PC-3 (cell line): ENCODE measurements around the gene RSAD2. TPM values are rescaled to one million over a fixed set of nuclear protein-coding genes. Genes with fewer than 3 reads are reported as not detected.

ENCODE experiments used
- ATAC-seq: fragments of 200-7000 bp; cut with Tn5 transposase; 2 replicates; pipeline ENCODE4 v1.9.1; 2020; ENCODE audit warnings: mild to moderate bottlenecking, moderate library complexity
- BruUV-seq: library from RNA; stranded (reverse); fragments of 400-500 nt; replicated peaks from 2 replicates; lab custom pipeline; 2021; lab: Mats Ljungman, UMichigan
- CTCF ChIA-PET: fragments of 300-600 bp; sonication (Branson Sonifier 250); formaldehyde crosslinking; loops from one replicate; lab custom pipeline; 2022; ENCODE audit warnings: antibody characterized with exemption; lab: Charles Lee
- POLR2A ChIA-PET: fragments of 300-600 bp; sonication (Branson Sonifier 250); formaldehyde crosslinking; loops from one replicate; lab custom pipeline; 2022; ENCODE audit warnings: antibody characterized with exemption; ENCODE audit not compliant: unreplicated experiment; lab: Charles Lee
- DNase-seq: peaks from one replicate; pipeline ENCODE4 v3.0.0-alpha.2; 2015
- H2AFZ ChIP-seq: fragments of 300-600 bp; sonication (generic); 2 replicates; pipeline ENCODE4 v1.6.0; 2016; ENCODE audit warnings: antibody characterized with exemption, low read length
- H3F3A ChIP-seq: fragments of 300-600 bp; sonication (generic); one replicate; pipeline ENCODE4 v1.6.0; 2017; ENCODE audit warnings: antibody characterized with exemption, low read length, control low read depth, mild to moderate bottlenecking; ENCODE audit not compliant: unreplicated experiment
- H3K27ac ChIP-seq: fragments of 300-600 bp; sonication (generic); 2 replicates; pipeline ENCODE4 v1.5.1; 2016; ENCODE audit warnings: mild to moderate bottlenecking, low read length
- H3K27me3 ChIP-seq: fragments of 300-600 bp; sonication (generic); 2 replicates; pipeline ENCODE4 v1.6.1; 2016; ENCODE audit warnings: low read length, mixed read lengths
- H3K36me3 ChIP-seq: fragments of 300-600 bp; sonication (generic); 2 replicates; pipeline ENCODE4 v1.6.1; 2016; ENCODE audit warnings: low read depth, mixed run types, low read length, mixed read lengths
- H3K4me1 ChIP-seq: fragments of 300-600 bp; sonication (generic); 2 replicates; pipeline ENCODE4 v1.5.1; 2016; ENCODE audit warnings: low read length; ENCODE audit not compliant: insufficient read depth
- H3K4me2 ChIP-seq: fragments of 300-600 bp; sonication (generic); 2 replicates; pipeline ENCODE4 v1.6.0; 2016; ENCODE audit warnings: low read length
- H3K4me3 ChIP-seq: fragments of 300-600 bp; sonication (generic); 2 replicates; pipeline ENCODE4 v1.5.1; 2016; ENCODE audit warnings: mild to moderate bottlenecking, low read length, mixed read lengths
- H3K79me2 ChIP-seq: fragments of 300-600 bp; sonication (generic); 2 replicates; pipeline ENCODE4 v1.6.1; 2017; ENCODE audit warnings: low read length, mixed read lengths
- H3K9ac ChIP-seq: fragments of 300-600 bp; sonication (generic); 2 replicates; pipeline ENCODE4 v1.6.0; 2016; ENCODE audit warnings: mild to moderate bottlenecking, low read length
- H3K9me2 ChIP-seq: fragments of 300-600 bp; sonication (generic); replicated peaks from 2 replicates; pipeline ENCODE4 v1.6.1; 2016; ENCODE audit warnings: mixed run types, low read length, mixed read lengths
- H3K9me3 ChIP-seq: fragments of 300-600 bp; sonication (generic); 2 replicates; pipeline ENCODE4 v1.6.1; 2016; ENCODE audit warnings: low read length, mixed read lengths
- H4K20me1 ChIP-seq: fragments of 300-600 bp; sonication (generic); 2 replicates; pipeline ENCODE4 v1.6.1; 2016; ENCODE audit warnings: low read length, mixed read lengths
- EZH2 ChIP-seq: fragments of 300-600 bp; sonication (generic); IDR thresholded peaks from one replicate; pipeline ENCODE4 v1.6.1; 2017; ENCODE audit warnings: antibody characterized with exemption, mild to moderate bottlenecking, low read length; ENCODE audit not compliant: unreplicated experiment
- EZH2phosphoT487 ChIP-seq: fragments of 300-600 bp; sonication (generic); IDR thresholded peaks from 2 replicates; pipeline ENCODE4 v1.6.1; 2018; ENCODE audit warnings: mild to moderate bottlenecking, antibody characterized with exemption, low read length, borderline replicate concordance
- intact Hi-C: fragments of 100-400 bp; cut with micrococcal nuclease; formaldehyde crosslinking; loops from 2 replicates; pipeline ENCODE4 v1.9.0; 2023
- total RNA-seq: library from RNA; depleted of rRNA; stranded (reverse); fragments of >200 nt; gene quantifications from 2 replicates; pipeline ENCODE4 v1.2.3, GENCODE V29; 2014
- TF ChIP-seq, protein P1 (sequence below): fragments of 300-600 bp; sonication (generic); conservative IDR thresholded peaks from 2 replicates; pipeline ENCODE4 v1.5.1; 2017; ENCODE audit warnings: antibody characterized with exemption, low read depth, mild to moderate bottlenecking, low read length

The RSAD2 gene
- total RNA-seq, 1 experiment from 2014 or later: 2.1 TPM

GRCh38 chr2:6915399-6915798, 37.8 kb downstream of the RSAD2 start:
- TF ChIP-seq EZH2: no peak
- TF ChIP-seq EZH2phosphoT487: no peak
- TF ChIP-seq, protein P1, sequence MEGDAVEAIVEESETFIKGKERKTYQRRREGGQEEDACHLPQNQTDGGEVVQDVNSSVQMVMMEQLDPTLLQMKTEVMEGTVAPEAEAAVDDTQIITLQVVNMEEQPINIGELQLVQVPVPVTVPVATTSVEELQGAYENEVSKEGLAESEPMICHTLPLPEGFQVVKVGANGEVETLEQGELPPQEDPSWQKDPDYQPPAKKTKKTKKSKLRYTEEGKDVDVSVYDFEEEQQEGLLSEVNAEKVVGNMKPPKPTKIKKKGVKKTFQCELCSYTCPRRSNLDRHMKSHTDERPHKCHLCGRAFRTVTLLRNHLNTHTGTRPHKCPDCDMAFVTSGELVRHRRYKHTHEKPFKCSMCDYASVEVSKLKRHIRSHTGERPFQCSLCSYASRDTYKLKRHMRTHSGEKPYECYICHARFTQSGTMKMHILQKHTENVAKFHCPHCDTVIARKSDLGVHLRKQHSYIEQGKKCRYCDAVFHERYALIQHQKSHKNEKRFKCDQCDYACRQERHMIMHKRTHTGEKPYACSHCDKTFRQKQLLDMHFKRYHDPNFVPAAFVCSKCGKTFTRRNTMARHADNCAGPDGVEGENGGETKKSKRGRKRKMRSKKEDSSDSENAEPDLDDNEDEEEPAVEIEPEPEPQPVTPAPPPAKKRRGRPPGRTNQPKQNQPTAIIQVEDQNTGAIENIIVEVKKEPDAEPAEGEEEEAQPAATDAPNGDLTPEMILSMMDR: no peak
- Histone ChIP-seq H3K9me2 (no peaks in the 10 kb centered on the region), H3K79me2 (peaks cover 15% of the 10 kb centered on the region; the same call in 1 of the 2 replicates), H3K9me3 (no peaks in the 10 kb centered on the region), H3K4me3 (no peak overlapping the region), H3K9ac (peak overlapping the region; percentile 9; the same call in 1 of the 2 replicates), H2AFZ (no peak overlapping the region), H3K4me1 (peaks cover 38% of the 10 kb centered on the region), H3K36me3 (no peaks in the 10 kb centered on the region), H3K27ac (peak overlapping the region; percentile 93), H3K4me2 (no peak overlapping the region), H3K27me3 (no peaks in the 10 kb centered on the region), H4K20me1 (peaks cover 11% of the 10 kb centered on the region; the same call in 1 of the 2 replicates), H3F3A (no peaks in the 10 kb centered on the region)
- POLR2A ChIA-PET: interaction anchor here (0.6 to 0.7 kb wide), 4 partner anchors 9 to 167 kb away, joined by 3 to 5 read pairs (median 4); no protein-coding TSS in a partner anchor
- DNase-seq (no peak), ATAC-seq (no peak)
- no TSS peak for BruUV-seq
- intact Hi-C loops: loop anchor here (2.0 to 5.0 kb wide), 4 partner anchors 61 to 167 kb away; no protein-coding TSS in a partner anchor
- CTCF ChIA-PET: interaction anchor here (0.6 to 1.0 kb wide), 2 partner anchors 119 to 609 kb away, joined by 3 read pairs; no protein-coding TSS in a partner anchor

DNA sequence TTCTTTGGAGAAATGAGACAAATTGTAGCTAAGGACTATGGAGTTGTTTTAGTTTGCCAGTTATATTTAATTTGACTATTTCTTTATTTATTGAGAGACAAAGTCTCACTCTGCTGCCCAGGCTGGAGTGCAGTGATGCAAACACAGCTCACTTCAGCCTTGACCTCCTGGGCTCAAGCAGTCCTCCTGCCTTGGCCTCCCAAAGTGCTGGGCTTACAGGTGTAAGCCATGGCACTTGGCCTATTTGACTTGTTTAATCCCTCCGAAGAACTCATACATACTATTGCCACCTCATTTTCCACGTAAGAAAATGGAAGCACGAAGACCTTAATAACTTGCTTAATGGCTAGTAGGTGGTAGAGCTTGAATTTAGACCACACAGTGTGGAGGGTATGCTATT, 38.6 kb downstream of the RSAD2 start:
- H3K4me2 ChIP-seq: no peak overlapping the region
- no peaks in the 10 kb centered on the region for H3F3A ChIP-seq
- H3K36me3 ChIP-seq: no peaks in the 10 kb centered on the region
- DNase-seq (no peak), ATAC-seq (no peak)
- H3K9me3 ChIP-seq: no peaks in the 10 kb centered on the region
- no TSS peak for BruUV-seq
- no peak overlapping the region for H3K4me3 ChIP-seq
- H3K9me2 ChIP-seq: no peaks in the 10 kb centered on the region
- H4K20me1 ChIP-seq: peaks cover 11% of the 10 kb centered on the region; the same call in 1 of the 2 replicates
- no peak overlapping the region for H2AFZ ChIP-seq
- no peaks in the 10 kb centered on the region for H3K27me3 ChIP-seq
- no peak overlapping the region for H3K9ac ChIP-seq
- TF ChIP-seq EZH2: no peak
- TF ChIP-seq EZH2phosphoT487: no peak
- TF ChIP-seq, protein P1: no peak
- intact Hi-C loops: loop anchor here (5.0 kb wide), 2 partner anchors 116 to 166 kb away; no protein-coding TSS in a partner anchor
- CTCF ChIA-PET: interaction anchor here (0.6 to 1.3 kb wide), 4 partner anchors 13 to 116 kb away, joined by 3 to 4 read pairs (median 3); no protein-coding TSS in a partner anchor
- H3K4me1 ChIP-seq: peaks cover 46% of the 10 kb centered on the region
- H3K79me2 ChIP-seq: peaks cover 15% of the 10 kb centered on the region; the same call in 1 of the 2 replicates
- POLR2A ChIA-PET: interaction anchor here (0.6 kb wide), 2 partner anchors 166 to 1262 kb away, joined by 5 to 9 read pairs; no protein-coding TSS in a partner anchor
- no peak overlapping the region for H3K27ac ChIP-seq

- Histone ChIP-seq H3K4me1 (peaks cover 47% of the 10 kb centered on the region), H2AFZ (peak overlapping the region; percentile 49), H3K27ac (no peak overlapping the region), H4K20me1 (peaks cover 11% of the 10 kb centered on the region; the same call in 1 of the 2 replicates), H3K4me3 (no peak overlapping the region), H3K9me2 (no peaks in the 10 kb centered on the region), H3K36me3 (no peaks in the 10 kb centered on the region), H3K9me3 (no peaks in the 10 kb centered on the region), H3K79me2 (peaks cover 15% of the 10 kb centered on the region; the same call in 1 of the 2 replicates), H3F3A (no peaks in the 10 kb centered on the region), H3K27me3 (no peaks in the 10 kb centered on the region), H3K9ac (peak overlapping the region; percentile 95), H3K4me2 (peak overlapping the region; percentile 27)
- ChIA-PET CTCF (interaction anchor here (0.8 to 1.3 kb wide), 3 partner anchors 91 to 115 kb away, joined by 3 to 4 read pairs (median 3); no protein-coding TSS in a partner anchor), POLR2A (interaction anchor here (0.6 kb wide), 1 partner anchor 1261 kb away, joined by 9 read pairs; no protein-coding TSS in a partner anchor)
- intact Hi-C loops: loop anchor here (5.0 kb wide), 2 partner anchors 116 to 166 kb away; no protein-coding TSS in a partner anchor
- BruUV-seq: no TSS peak
- TF ChIP-seq, protein P1: no peak
- no peak for TF ChIP-seq EZH2phosphoT487
- no peak for TF ChIP-seq EZH2
- DNase-seq (no peak), ATAC-seq (no peak)
Measured at GRCh38 chr2:6916736-6917070, 39.1 kb downstream of the RSAD2 start.
